Type B pancreatic cell (in vitro differentiated cells): ENCODE results near the gene PRKCE. TPM values are rescaled to one million over a fixed set of nuclear protein-coding genes. Genes with fewer than 3 reads are reported as not detected.

Source experiments
- DNase-seq: peaks from one replicate; pipeline ENCODE4 v3.0.0; 2021; ENCODE audit warnings: mixed read lengths; ENCODE audit not compliant: unreplicated experiment; ENCODE audit errors: extremely low spot score
- H3K27ac Mint-ChIP-seq: 2 replicates; pipeline ENCODE4 v1.8.0; 2021; ENCODE audit warnings: mild to moderate bottlenecking, mixed read lengths
- H3K27me3 Mint-ChIP-seq: 2 replicates; pipeline ENCODE4 v1.8.0; 2021; ENCODE audit warnings: mixed read lengths
- H3K36me3 Mint-ChIP-seq: 2 replicates; pipeline ENCODE4 v1.8.0; 2021; ENCODE audit warnings: mixed read lengths
- H3K4me1 Mint-ChIP-seq: one replicate; pipeline ENCODE4 v1.8.0; 2021; ENCODE audit warnings: mixed read lengths; ENCODE audit not compliant: unreplicated experiment
- H3K4me3 Mint-ChIP-seq: 2 replicates; pipeline ENCODE4 v1.8.0; 2021; ENCODE audit warnings: mild to moderate bottlenecking, mixed read lengths
- H3K9me3 Mint-ChIP-seq: 2 replicates; pipeline ENCODE4 v1.8.0; 2021; ENCODE audit warnings: mixed read lengths
- total RNA-seq: library from RNA; stranded (reverse); gene quantifications from 2 replicates; pipeline ENCODE4 v1.2.1, GENCODE V29; 2021; ENCODE audit warnings: low replicate concordance
- TF ChIP-seq, protein P1 (sequence below): fragments of 200-600 bp; sonication (generic); conservative IDR thresholded peaks from 2 replicates; pipeline ENCODE4 v1.5.0; 2021; ENCODE audit warnings: antibody characterized with exemption, mild to moderate bottlenecking

Gene PRKCE
- total RNA-seq, 1 donor from 2014 or later: 21.2 TPM

DNA sequence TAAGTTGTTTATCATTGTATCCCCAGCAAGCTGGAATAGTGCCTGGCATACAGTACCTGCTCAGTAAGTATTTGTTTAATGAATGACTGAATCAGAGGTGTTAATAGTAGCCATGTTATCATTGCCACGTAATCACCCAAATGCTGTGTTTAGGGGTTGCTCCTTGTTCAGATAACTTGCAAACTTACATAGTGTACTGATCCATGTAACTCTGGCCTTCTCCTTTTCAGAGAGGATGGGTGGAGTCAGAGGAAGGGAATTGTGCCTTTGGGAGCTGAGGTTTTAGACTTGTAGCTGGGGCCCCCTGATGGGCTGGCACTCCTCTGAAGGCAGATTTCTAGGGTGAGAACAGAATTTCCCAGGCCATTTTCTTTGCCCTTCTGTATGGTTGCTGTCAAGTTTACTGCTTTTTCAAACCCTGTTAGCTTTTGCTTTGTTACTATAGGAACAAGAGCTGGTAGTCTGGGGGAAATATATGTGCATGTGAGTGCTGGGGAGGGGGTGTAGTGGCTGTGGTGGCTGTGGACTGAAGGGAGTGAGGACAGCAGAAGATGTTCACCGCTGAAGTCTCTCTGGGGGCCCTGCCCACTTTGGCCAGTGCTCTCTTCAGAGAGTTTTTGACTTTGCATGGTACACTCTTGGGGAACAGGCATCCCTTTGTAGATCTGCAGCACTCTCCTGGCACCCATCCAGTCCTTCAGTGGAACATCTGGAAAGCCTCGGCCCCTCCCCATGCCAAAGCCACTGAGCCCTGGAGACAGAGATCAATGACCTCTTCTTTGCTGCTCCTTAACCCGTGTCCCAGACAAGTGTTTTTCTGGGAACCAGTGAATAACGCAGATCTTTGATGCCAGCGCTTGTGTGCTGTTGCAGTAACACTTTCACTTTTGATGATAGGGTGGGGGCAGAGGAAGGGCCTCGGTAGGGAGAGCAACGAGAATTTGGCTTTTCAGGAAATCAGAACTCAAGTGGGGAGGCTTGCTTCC, 209.0 kb downstream of the PRKCE start:
- Mint-ChIP-seq H3K36me3 (peaks cover 3% of the 10 kb centered on the region), H3K4me1 (peaks cover 16% of the 10 kb centered on the region), H3K4me3 (peak overlapping the region; percentile 46), H3K27ac (no peak overlapping the region), H3K27me3 (no peaks in the 10 kb centered on the region), H3K9me3 (peaks cover 6% of the 10 kb centered on the region)
- TF ChIP-seq, protein P1, sequence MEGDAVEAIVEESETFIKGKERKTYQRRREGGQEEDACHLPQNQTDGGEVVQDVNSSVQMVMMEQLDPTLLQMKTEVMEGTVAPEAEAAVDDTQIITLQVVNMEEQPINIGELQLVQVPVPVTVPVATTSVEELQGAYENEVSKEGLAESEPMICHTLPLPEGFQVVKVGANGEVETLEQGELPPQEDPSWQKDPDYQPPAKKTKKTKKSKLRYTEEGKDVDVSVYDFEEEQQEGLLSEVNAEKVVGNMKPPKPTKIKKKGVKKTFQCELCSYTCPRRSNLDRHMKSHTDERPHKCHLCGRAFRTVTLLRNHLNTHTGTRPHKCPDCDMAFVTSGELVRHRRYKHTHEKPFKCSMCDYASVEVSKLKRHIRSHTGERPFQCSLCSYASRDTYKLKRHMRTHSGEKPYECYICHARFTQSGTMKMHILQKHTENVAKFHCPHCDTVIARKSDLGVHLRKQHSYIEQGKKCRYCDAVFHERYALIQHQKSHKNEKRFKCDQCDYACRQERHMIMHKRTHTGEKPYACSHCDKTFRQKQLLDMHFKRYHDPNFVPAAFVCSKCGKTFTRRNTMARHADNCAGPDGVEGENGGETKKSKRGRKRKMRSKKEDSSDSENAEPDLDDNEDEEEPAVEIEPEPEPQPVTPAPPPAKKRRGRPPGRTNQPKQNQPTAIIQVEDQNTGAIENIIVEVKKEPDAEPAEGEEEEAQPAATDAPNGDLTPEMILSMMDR: no peak
- DNase-seq: no peak

DNA sequence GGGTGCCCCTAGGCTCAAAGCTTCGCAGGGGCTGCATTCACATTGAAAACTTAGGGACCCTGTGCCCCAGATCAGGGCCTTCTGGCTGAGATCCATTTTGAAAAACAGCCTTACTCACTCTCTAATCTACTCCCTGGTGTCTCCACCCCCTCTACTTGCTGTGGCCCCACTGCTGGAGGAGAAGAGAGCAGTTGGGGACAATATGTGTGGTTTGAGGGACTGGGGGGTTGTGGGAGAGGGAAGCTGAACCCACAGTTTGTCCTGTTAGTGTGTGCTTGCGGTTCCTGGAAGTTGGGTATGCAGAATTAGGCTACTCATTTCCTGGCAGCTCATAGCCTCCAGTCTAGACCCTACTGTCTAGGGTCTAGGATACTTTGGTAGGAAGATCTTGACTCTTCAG, 211.4 kb downstream of the PRKCE start:
- Mint-ChIP-seq H3K27ac (no peak overlapping the region), H3K36me3 (no peaks in the 10 kb centered on the region), H3K27me3 (no peaks in the 10 kb centered on the region), H3K4me3 (no peak overlapping the region), H3K4me1 (peaks cover 21% of the 10 kb centered on the region), H3K9me3 (peaks cover 7% of the 10 kb centered on the region)
- DNase-seq: no peak
- TF ChIP-seq, protein P1: no peak

DNA sequence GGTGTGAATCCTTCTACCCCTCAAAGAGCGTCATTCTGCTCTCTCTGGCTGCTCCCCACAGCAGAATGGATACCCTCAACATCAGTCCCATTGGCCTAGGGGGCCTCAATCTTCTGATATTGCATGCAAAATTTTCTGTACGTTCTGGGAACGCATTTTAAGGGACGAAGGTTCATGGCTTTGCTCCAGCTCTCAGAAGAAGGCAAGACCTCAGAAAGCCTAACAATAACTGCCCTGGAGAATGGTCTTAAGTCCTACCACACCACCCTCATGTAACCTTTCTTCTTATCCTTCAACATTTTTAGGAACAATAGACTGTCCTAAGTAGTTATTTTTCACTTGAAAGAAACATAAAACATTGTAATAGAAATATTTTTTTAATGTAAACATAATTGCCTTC, 212.6 kb downstream of the PRKCE start:
- no peaks in the 10 kb centered on the region for H3K36me3 Mint-ChIP-seq
- no peak overlapping the region for H3K4me3 Mint-ChIP-seq
- H3K9me3 Mint-ChIP-seq: peaks cover 7% of the 10 kb centered on the region
- DNase-seq: no peak
- H3K27ac Mint-ChIP-seq: no peak overlapping the region
- TF ChIP-seq, protein P1: no peak
- H3K4me1 Mint-ChIP-seq: peaks cover 21% of the 10 kb centered on the region
- H3K27me3 Mint-ChIP-seq: no peaks in the 10 kb centered on the region

- Mint-ChIP-seq H3K27ac (no peak overlapping the region), H3K9me3 (peaks cover 7% of the 10 kb centered on the region), H3K4me1 (peaks cover 21% of the 10 kb centered on the region), H3K36me3 (peaks cover under 1% of the 10 kb centered on the region), H3K4me3 (no peak overlapping the region), H3K27me3 (no peaks in the 10 kb centered on the region)
- TF ChIP-seq, protein P1: no peak
- DNase-seq: no peak
Observed at GRCh38 chr2:45867349-45867748, 215.9 kb downstream of the PRKCE start.

- no peak for DNase-seq
- TF ChIP-seq, protein P1: no peak
- Mint-ChIP-seq H3K36me3 (peaks cover 4% of the 10 kb centered on the region), H3K4me3 (no peak overlapping the region), H3K27ac (no peak overlapping the region), H3K4me1 (peaks cover 23% of the 10 kb centered on the region), H3K27me3 (no peaks in the 10 kb centered on the region), H3K9me3 (peaks cover 7% of the 10 kb centered on the region)
Observed at GRCh38 chr2:45867800-45868199, 216.3 kb downstream of the PRKCE start.
